Body of pancreas (tissue), 4 donors: Measurements from ENCODE around the gene DOCK2. TPM values are rescaled to one million over a fixed set of nuclear protein-coding genes. Genes with fewer than 3 reads are reported as not detected.

Experiments
- ATAC-seq: fragments of 150-250 bp; one replicate; pipeline ENCODE4 v1.9.1; 2016
- DNase-seq, 4 donors: peaks; one replicate each; pipeline ENCODE4 v3.0.0-alpha.2; 2019
- H3K27ac ChIP-seq, 4 donors: fragments of 200-600 bp; sonication (generic); 1 replicate in 3 of 4; 2 replicates in 1 of 4; pipeline versions ENCODE4 v1.5.1 to v1.6.1; 2016 to 2019; ENCODE audit warnings: mild to moderate bottlenecking in 1 of 4, mixed read lengths in 1 of 4, moderate library complexity in 1 of 4
- H3K27me3 ChIP-seq, 2 donors: fragments of 200-600 bp; sonication (generic); one replicate each; pipeline ENCODE4 v1.6.0; 2016; ENCODE audit warnings: mild to moderate bottlenecking in 1 of 2
- H3K36me3 ChIP-seq, 2 donors: fragments of 200-600 bp; sonication (generic); replicated peaks in 1 of 2; 2 replicates each; pipeline ENCODE4 v1.5.1; 2016; ENCODE audit warnings: low read depth in 2 of 2; ENCODE audit not compliant: insufficient read depth in 1 of 2
- H3K4me1 ChIP-seq: fragments of 200-600 bp; sonication (generic); one replicate; pipeline ENCODE4 v1.6.0; 2016
- H3K4me3 ChIP-seq, 2 donors: fragments of 200-600 bp; sonication (generic); 1 replicate in 1 of 2; 2 replicates in 1 of 2; pipeline ENCODE4 v1.5.1; 2016 to 2019
- H3K9me3 ChIP-seq, 3 donors: fragments of 200-600 bp; sonication (generic); 1 replicate in 2 of 3; 2 replicates in 1 of 3; pipeline ENCODE4 v1.5.1; 2016
- CTCF ChIP-seq, 7 experiments: fragments of 450-650 bp in 4 of 7; fragments of 200-600 bp in 3 of 7; sonication (generic) in 3 of 7; IDR thresholded peaks; one replicate each; pipeline ENCODE4 v1.5.1; 2016 to 2019; ENCODE audit warnings: antibody characterized with exemption in 7 of 7
- POLR2A ChIP-seq, 3 donors: fragments of 450-650 bp; IDR thresholded peaks; one replicate each; pipeline ENCODE4 v1.6.1; 2016; ENCODE audit warnings: antibody characterized with exemption in 3 of 3, mild to moderate bottlenecking in 2 of 3
- WGBS, 2 donors: methylation state at CpG; one replicate each; pipeline ENCODE4 v1.1.5; 2017; 5-methylcytosine and 5-hydroxymethylcytosine counted together
- intact Hi-C: fragments of 100-400 bp; cut with DNase I; formaldehyde crosslinking; loops from one replicate; pipeline ENCODE4 v1.15.1; 2023
- total RNA-seq, 2 donors: library from RNA; depleted of rRNA; stranded (reverse); fragments of >200 nt; gene quantifications; one replicate each; pipeline ENCODE4 v1.1.0, GENCODE V29; 2016

Gene DOCK2
- total RNA-seq, 2 donors from 2014 or later: 3.1 to 7.6 TPM

DNA sequence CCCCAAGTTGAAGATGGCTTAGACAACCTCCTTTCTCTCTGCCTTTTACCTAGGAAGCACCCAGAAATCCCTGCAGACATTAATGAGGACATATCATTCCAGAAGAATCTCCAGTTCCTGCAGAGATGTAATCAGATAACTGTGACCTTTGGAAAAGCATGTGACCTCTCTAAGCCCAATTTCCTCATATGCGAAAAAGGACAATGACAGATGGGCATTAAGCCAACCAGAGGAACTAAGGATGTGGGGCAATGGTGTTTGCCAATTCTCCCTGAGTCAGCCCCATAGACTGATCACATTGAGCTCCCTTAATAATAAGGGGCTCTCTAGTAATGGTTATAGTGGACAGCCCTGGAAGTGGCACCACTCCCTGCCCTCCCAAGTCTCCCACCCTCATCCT is 458.6 kb downstream of the DOCK2 start:
- no peaks in the 10 kb centered on the region for H3K36me3 ChIP-seq
- 15 to 33% methylated on average over 1 of the region's 1 CpG for WGBS, 2 donors
- H3K9me3 ChIP-seq: no peaks in the 10 kb centered on the region
- H3K4me1 ChIP-seq: no peaks in the 10 kb centered on the region
- H3K27me3 ChIP-seq: no peaks in the 10 kb centered on the region
- no peak overlapping the region for H3K27ac ChIP-seq
- TF ChIP-seq POLR2A (IDR thresholded peaks at IDR 0.05) (no peak), CTCF (IDR thresholded peaks at IDR 0.05) (no peak)
- ATAC-seq (no peak), DNase-seq (peak in 1 of 4 donors; percentile 12)
- intact Hi-C loops: no loop called here
- H3K4me3 ChIP-seq: no peak overlapping the region

DNA sequence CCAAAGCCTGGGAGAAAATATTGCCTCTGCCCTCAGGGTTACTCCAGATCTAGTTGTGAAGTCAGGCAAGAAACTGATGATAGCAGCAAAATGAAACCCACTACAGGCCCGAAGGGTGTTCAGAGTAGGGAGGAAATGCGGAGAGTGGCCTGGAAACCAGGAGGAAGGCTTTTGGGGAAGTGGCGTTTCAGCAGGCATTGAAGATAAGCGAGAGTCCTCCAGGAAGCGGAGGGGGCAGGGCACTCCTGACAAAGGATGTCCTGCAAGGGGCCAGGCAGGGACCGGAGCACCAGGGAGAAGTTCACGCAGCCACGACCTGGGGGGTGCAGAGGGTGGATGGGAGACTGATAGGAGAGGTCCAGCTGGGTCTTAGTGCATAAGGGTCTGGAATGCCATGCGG is 460.9 kb downstream of the DOCK2 start:
- intact Hi-C loops: no loop called here
- peak in 1 of 4 donors; percentile 18 for DNase-seq
- no peak for ATAC-seq
- H3K36me3 ChIP-seq: no peaks in the 10 kb centered on the region
- H3K4me3 ChIP-seq: no peak overlapping the region
- no peak for TF ChIP-seq CTCF (IDR thresholded peaks at IDR 0.05)
- no peak for TF ChIP-seq POLR2A (IDR thresholded peaks at IDR 0.05)
- H3K4me1 ChIP-seq: no peaks in the 10 kb centered on the region
- 58 to 67% methylated on average over 8 to 9 of the region's 9 CpGs for WGBS, 2 donors
- H3K27me3 ChIP-seq: no peaks in the 10 kb centered on the region
- H3K27ac ChIP-seq: no peak overlapping the region
- H3K9me3 ChIP-seq: no peaks in the 10 kb centered on the region

DNA sequence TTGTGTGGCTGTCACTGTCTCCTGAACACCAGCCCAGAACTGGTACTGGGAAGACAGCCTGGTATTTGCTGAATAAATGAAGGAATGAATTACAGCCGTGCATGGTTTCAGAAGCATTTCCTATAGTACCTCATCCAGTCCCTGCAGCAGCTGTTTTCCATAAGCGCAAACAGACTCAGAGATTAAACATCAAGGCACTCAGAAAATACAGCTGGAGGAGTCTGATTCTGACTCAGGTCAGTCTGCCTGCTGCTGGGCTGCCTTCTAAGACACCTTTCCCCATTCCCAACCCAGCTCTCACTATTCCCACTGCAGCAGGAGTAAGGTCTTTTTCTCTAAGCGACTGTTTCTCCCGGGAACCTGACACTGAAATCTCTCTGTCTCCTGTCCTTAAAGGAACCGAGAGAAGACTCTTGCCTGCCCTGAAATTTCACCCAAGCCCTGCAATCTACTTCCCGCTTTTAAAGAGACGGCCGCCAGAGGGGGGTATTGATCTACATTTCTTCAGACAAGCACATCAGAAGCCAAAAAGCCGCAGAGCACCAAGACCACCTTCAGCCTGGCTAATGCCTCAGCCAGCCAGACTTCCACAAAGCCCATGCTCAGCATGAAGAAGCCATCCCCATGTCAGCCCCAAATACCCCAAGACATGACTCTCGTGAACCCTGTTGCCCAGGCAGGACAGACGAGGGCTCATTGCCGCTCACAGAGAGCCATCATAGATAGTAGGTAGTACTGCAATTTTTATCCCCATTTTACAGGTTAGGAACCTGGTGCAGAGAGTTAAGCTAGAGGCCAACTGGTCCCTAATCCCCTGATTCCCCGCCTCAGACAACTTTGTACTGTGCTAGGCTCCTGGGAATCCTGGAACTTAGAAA is 463.2 kb downstream of the DOCK2 start:
- intact Hi-C loops: no loop called here
- 25 to 27% methylated on average over 13 of the region's 13 CpGs for WGBS, 2 donors

DNA sequence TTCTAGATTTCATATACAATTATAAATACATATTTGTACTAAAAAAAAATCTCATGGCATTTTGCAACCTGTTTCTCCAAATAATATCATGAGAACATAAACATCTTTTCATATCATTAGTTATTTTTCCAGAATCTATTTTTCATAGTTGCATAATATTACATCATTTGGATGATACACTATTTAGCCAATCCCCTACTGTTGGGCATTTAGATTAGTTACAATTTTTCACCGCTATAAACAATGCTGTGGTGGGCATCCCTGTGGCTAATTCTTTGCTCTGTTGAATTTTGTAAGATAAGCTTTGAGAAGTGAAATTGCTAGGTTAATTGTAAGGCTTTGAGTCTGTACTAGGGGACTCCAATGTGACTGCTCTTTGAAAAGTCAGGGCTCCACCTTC is 466.4 kb downstream of the DOCK2 start:
- ATAC-seq (no peak), DNase-seq (no peak)
- Histone ChIP-seq H3K4me3 (no peak overlapping the region), H3K9me3 (no peaks in the 10 kb centered on the region), H3K27ac (no peak overlapping the region), H3K36me3 (no peaks in the 10 kb centered on the region), H3K27me3 (no peaks in the 10 kb centered on the region), H3K4me1 (no peaks in the 10 kb centered on the region)
- intact Hi-C loops: no loop called here
- TF ChIP-seq CTCF (IDR thresholded peaks at IDR 0.05) (no peak), POLR2A (IDR thresholded peaks at IDR 0.05) (no peak)
- WGBS, 2 donors: 94 to 96% methylated on average over 1 of the region's 1 CpG

More for the DNA sequence above, 463.2 kb downstream of the DOCK2 start:
- TF ChIP-seq POLR2A (IDR thresholded peaks at IDR 0.05) (no peak), CTCF (IDR thresholded peaks at IDR 0.05) (peak; percentile 43 to 64 (median 60))
- H3K36me3 ChIP-seq: no peaks in the 10 kb centered on the region
- DNase-seq (peak; percentile 72 to 81 (median 80)), ATAC-seq (peak; percentile 35)
- no peak overlapping the region for H3K27ac ChIP-seq
- H3K4me1 ChIP-seq: no peaks in the 10 kb centered on the region
- no peaks in the 10 kb centered on the region for H3K9me3 ChIP-seq
- H3K4me3 ChIP-seq: no peak overlapping the region
- H3K27me3 ChIP-seq: no peaks in the 10 kb centered on the region

DNA sequence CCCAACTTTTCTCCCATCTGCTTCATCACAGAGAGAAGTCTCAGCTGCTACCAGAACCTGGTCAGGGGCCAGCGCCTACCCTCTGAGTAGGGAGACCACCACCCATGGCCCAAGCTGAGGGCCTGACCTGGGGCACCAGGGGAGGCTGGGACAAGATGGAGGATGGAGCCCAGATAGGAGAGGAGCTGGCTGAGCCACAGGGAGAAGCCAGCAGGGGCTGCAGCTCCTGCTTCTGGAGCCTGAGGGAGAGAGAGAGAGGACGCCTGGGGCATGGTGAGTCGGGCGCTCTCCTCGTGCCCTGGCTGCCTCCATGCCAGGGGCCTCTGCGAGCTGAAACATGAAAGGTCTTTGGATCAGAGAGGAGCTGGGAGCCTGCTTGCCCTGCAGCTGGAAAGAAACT is 467.2 kb downstream of the DOCK2 start:
- DNase-seq (no peak), ATAC-seq (no peak)
- WGBS, 2 donors: 46 to 71% methylated on average over 5 to 6 of the region's 6 CpGs
- intact Hi-C loops: no loop called here
- Histone ChIP-seq H3K36me3 (no peaks in the 10 kb centered on the region), H3K4me1 (no peaks in the 10 kb centered on the region), H3K27ac (no peak overlapping the region), H3K4me3 (no peak overlapping the region), H3K9me3 (no peaks in the 10 kb centered on the region), H3K27me3 (no peaks in the 10 kb centered on the region)
- no peak for TF ChIP-seq CTCF (IDR thresholded peaks at IDR 0.05)
- TF ChIP-seq POLR2A (IDR thresholded peaks at IDR 0.05): no peak
